ENCODE data around the gene PAQR3. TPM values are rescaled to one million over a fixed set of nuclear protein-coding genes. Genes with fewer than 3 reads are reported as not detected.
A peak's percentile ranks its signal among the peaks of the same experiment; 100 is the strongest.

Gene PAQR3
- total RNA-seq, 2 experiments from 2014 or later = 29.5 to 30.7 TPM

GRCh38 chr4:78953769-78954666 is 14.8 kb upstream of the PAQR3 start:
- DNase-seq (peak in 2 of 14 experiments; percentile 25 to 34), ATAC-seq (ENCODE audit: poor library complexity) (no peak)
- no peaks in the 10 kb centered on the region for H3K36me3 ChIP-seq (ENCODE audit: insufficient read depth, low read length)
- ChIA-PET POLR2A (no interaction called here), CTCF (interaction anchor here (3.0 kb wide), 1 partner anchor 16 kb away, joined by 13 read pairs; the partner anchor contains the start of gene PAQR3)
- no peak overlapping the region for H3K27ac ChIP-seq (ENCODE audit: low read depth in 1 of 2, low read length in 2 of 2)
- intact Hi-C loops (cut with DNase I, micrococcal nuclease) = loop anchor here in 1 of 2 experiments (2.0 to 10.0 kb wide), 2 partner anchors 1261 to 1381 kb away; partner anchors contain the start of gene CFAP299
- H3K27ac Mint-ChIP-seq = no peak overlapping the region
- no peak overlapping the region for H3K4me3 Mint-ChIP-seq
- H3K27me3 ChIP-seq (ENCODE audit: control insufficient read depth in 1 of 2, insufficient read depth in 2 of 2, low read length in 2 of 2) = peaks cover 3% of the 10 kb centered on the region in 2 experiments
- TF ChIP-seq CTCF (IDR thresholded peaks at IDR 0.05) = no peak
- H3K36me3 Mint-ChIP-seq (ENCODE audit: low read depth) = no peaks in the 10 kb centered on the region
- no peaks in the 10 kb centered on the region for H3K4me1 ChIP-seq (ENCODE audit: insufficient read depth, low read length)
- no peaks in the 10 kb centered on the region for H3K4me1 Mint-ChIP-seq (ENCODE audit: low read depth)
- peaks cover 4% of the 10 kb centered on the region for H3K27me3 Mint-ChIP-seq
- H3K9me3 Mint-ChIP-seq = no peaks in the 10 kb centered on the region
- no peak overlapping the region for H3K4me3 ChIP-seq (ENCODE audit: low read length)
- no peaks in the 10 kb centered on the region for H3K9me3 ChIP-seq (ENCODE audit: control insufficient read depth in 1 of 2, insufficient read depth in 1 of 2, low read length in 2 of 2)

DNA sequence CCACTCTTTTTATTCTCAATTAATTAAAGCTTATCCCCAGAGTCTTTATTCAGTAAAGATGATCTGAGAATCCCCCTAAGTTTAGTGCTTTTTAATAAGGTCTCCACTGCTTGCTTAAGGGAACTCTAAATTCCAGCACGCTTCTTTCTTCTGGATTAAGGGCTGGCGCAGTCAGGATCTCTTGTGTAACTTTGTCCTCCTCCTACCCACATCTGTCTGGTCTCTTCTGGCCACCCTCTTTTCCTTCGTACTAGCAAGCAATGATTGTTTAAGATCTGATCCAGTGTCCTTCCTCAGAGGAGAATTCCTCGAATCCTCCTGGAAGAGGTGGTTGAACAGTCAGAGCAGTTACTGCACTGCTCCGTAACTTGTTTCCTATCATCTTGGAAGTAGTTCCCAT is 14.0 kb upstream of the PAQR3 start:
- H3K27me3 ChIP-seq (ENCODE audit: control insufficient read depth in 1 of 2, insufficient read depth in 2 of 2, low read length in 2 of 2) = peaks cover 3% of the 10 kb centered on the region in 2 experiments
- H3K4me3 ChIP-seq (ENCODE audit: low read length) = no peak overlapping the region
- ATAC-seq (ENCODE audit: poor library complexity) (no peak), DNase-seq (no peak)
- Mint-ChIP-seq H3K27ac (no peak overlapping the region), H3K4me3 (no peak overlapping the region), H3K36me3 (ENCODE audit: low read depth) (no peaks in the 10 kb centered on the region), H3K4me1 (ENCODE audit: low read depth) (no peaks in the 10 kb centered on the region), H3K9me3 (no peaks in the 10 kb centered on the region), H3K27me3 (peaks cover 5% of the 10 kb centered on the region)
- CTCF ChIA-PET = interaction anchor here (1.3 to 3.0 kb wide), 2 partner anchors 15 to 1259 kb away, joined by 3 to 13 read pairs; partner anchors contain the start of gene PAQR3
- no peaks in the 10 kb centered on the region for H3K4me1 ChIP-seq (ENCODE audit: insufficient read depth, low read length)
- intact Hi-C loops (cut with DNase I, micrococcal nuclease) = loop anchor here in 1 of 2 experiments (2.0 to 10.0 kb wide), 2 partner anchors 1262 to 1382 kb away; partner anchors contain the start of gene CFAP299
- POLR2A ChIA-PET = interaction anchor here (0.7 kb wide), 1 partner anchor 15 kb away, joined by 4 read pairs; the partner anchor contains the start of gene PAQR3
- TF ChIP-seq CTCF (IDR thresholded peaks at IDR 0.05) = no peak
- no peaks in the 10 kb centered on the region for H3K36me3 ChIP-seq (ENCODE audit: insufficient read depth, low read length)
- no peaks in the 10 kb centered on the region for H3K9me3 ChIP-seq (ENCODE audit: control insufficient read depth in 1 of 2, insufficient read depth in 1 of 2, low read length in 2 of 2)
- H3K27ac ChIP-seq (ENCODE audit: low read depth in 1 of 2, low read length in 2 of 2) = no peak overlapping the region

DNA sequence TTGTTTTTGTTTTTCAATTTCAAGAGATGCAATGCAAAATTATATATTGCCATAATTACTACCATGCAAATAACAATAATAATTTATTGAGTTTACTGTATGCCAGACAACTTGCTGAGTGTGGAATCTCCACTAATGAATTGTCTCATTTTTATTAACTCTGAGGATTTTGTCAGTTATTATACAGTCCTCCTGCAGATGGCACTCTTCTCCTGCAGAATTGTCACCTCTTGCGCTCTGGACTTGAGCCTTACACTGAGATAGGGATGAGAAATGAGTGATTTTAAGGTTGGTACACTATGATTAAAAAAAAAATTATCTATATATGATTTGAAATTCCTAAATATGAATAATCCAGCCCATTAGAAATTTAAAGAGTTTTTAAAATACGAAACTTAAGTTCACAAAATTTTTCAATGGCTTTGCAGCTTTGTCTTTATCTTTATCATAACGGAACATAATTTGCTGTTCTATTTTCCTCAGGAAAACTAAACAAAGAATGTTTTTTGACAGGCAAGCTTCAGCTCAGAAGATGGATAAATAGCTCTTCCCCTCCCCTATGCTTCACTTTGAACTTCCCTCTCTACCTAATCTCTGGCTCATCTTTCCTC is 12.7 kb upstream of the PAQR3 start:
- POLR2A ChIA-PET = interaction anchor here (1.6 kb wide), 1 partner anchor 13 kb away, joined by 6 read pairs; the partner anchor contains the start of gene PAQR3
- intact Hi-C loops (cut with DNase I, micrococcal nuclease) = loop anchor here in 1 of 2 experiments (2.0 to 10.0 kb wide), 2 partner anchors 1263 to 1383 kb away; partner anchors contain the start of gene CFAP299
- ATAC-seq (ENCODE audit: poor library complexity) (peak; percentile 65), DNase-seq (peak in 5 of 14 experiments; percentile 9 to 69 (median 53))
- Histone ChIP-seq H3K9me3 (ENCODE audit: control insufficient read depth in 1 of 2, insufficient read depth in 1 of 2, low read length in 2 of 2) (no peaks in the 10 kb centered on the region), H3K27ac (ENCODE audit: low read depth in 1 of 2, low read length in 2 of 2) (no peak overlapping the region), H3K4me1 (ENCODE audit: insufficient read depth, low read length) (no peaks in the 10 kb centered on the region), H3K36me3 (ENCODE audit: insufficient read depth, low read length) (no peaks in the 10 kb centered on the region), H3K27me3 (ENCODE audit: control insufficient read depth in 1 of 2, insufficient read depth in 2 of 2, low read length in 2 of 2) (peaks cover 2 to 3% of the 10 kb centered on the region in 2 experiments), H3K4me3 (ENCODE audit: low read length) (no peak overlapping the region)
- CTCF ChIA-PET = interaction anchor here (0.7 to 3.0 kb wide), 4 partner anchors 9 to 1260 kb away, joined by 3 to 13 read pairs (median 3); partner anchors contain the start of gene PAQR3
- Mint-ChIP-seq H3K27ac (no peak overlapping the region), H3K27me3 (peaks cover 17% of the 10 kb centered on the region), H3K4me1 (ENCODE audit: low read depth) (no peaks in the 10 kb centered on the region), H3K36me3 (ENCODE audit: low read depth) (no peaks in the 10 kb centered on the region), H3K9me3 (no peaks in the 10 kb centered on the region), H3K4me3 (no peak overlapping the region)
- TF ChIP-seq CTCF (IDR thresholded peaks at IDR 0.05) = peak; percentile 75
